Central memory CD8-positive, alpha-beta T cell (primary cell): Measurements from ENCODE around the gene CYP46A1.

Source experiments
- ATAC-seq: fragments of 150-1000 bp; cut with Tn5 transposase; replicated peaks from 2 replicates; pipeline ENCODE4 v1.10.0; 2022; ENCODE audit warnings: mild to moderate bottlenecking, moderate FRiP score, moderate number of reproducible peaks; ENCODE audit not compliant: poor library complexity, severe bottlenecking; ENCODE audit errors: extremely low read depth
- DNase-seq, 2 donors: peaks; one replicate each; pipeline ENCODE4 v3.0.0; 2021; ENCODE audit warnings: low spot score in 2 of 2
- H3K27ac Mint-ChIP-seq: one replicate; pipeline ENCODE4 v1.8.0; 2022; ENCODE audit warnings: low read depth, mild to moderate bottlenecking, moderate library complexity, mixed read lengths
- H3K27me3 Mint-ChIP-seq: one replicate; pipeline ENCODE4 v1.8.0; 2022; ENCODE audit warnings: mixed read lengths
- H3K36me3 Mint-ChIP-seq: one replicate; pipeline ENCODE4 v1.8.0; 2022; ENCODE audit warnings: mild to moderate bottlenecking, moderate library complexity, mixed read lengths; ENCODE audit not compliant: insufficient read depth
- H3K4me1 Mint-ChIP-seq: one replicate; pipeline ENCODE4 v1.8.0; 2022; ENCODE audit warnings: mixed read lengths
- H3K4me3 Mint-ChIP-seq: one replicate; pipeline ENCODE4 v1.8.0; 2022; ENCODE audit warnings: mild to moderate bottlenecking, moderate library complexity, mixed read lengths
- H3K9me3 Mint-ChIP-seq: one replicate; pipeline ENCODE4 v1.8.0; 2022; ENCODE audit warnings: mixed read lengths

The CYP46A1 gene

DNA sequence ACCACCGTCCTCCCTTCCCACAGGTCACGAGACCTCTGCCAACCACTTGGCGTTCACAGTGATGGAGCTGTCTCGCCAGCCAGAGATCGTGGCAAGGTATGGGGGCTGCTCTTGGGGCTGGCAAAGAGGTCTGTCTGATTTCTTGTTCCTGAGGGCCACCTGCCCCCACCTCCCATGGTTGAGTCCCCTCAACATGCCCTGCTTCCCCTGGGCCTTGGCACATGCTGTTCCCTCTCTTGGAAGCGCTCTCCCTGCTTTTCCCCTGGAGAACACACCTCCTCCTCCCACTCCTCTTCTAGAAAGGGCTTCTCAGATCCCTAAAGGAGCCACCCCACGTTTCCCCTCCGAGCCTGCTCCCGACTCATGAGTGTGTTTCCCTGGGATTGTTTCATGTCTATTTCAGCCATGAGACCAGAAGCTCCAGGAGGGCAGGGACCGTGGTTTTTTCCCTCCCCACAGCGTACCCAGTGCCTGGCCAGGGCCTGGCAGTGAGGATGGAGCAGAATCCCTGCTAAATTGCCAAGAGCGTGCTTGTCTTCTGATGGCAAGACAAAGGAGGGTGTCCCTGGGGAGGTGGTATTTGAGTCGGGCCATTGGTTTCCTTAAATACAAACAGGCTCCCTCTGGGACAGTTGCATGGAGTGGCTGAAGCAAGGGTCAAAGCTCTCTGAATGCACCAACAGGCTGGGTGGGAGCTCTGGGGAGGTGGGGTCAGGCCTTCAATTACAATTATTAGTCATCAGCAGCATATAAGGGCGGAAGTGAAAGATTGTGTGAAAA lies 34.1 kb downstream of the CYP46A1 start:
- no peaks in the 10 kb centered on the region for H3K27me3 Mint-ChIP-seq
- no peaks in the 10 kb centered on the region for H3K4me1 Mint-ChIP-seq
- no peak overlapping the region for H3K4me3 Mint-ChIP-seq
- no peaks in the 10 kb centered on the region for H3K9me3 Mint-ChIP-seq
- H3K27ac Mint-ChIP-seq = no peak overlapping the region
- H3K36me3 Mint-ChIP-seq = no peaks in the 10 kb centered on the region
- peak in 1 of 2 donors; percentile 3 for DNase-seq
- ATAC-seq = no peak

DNA sequence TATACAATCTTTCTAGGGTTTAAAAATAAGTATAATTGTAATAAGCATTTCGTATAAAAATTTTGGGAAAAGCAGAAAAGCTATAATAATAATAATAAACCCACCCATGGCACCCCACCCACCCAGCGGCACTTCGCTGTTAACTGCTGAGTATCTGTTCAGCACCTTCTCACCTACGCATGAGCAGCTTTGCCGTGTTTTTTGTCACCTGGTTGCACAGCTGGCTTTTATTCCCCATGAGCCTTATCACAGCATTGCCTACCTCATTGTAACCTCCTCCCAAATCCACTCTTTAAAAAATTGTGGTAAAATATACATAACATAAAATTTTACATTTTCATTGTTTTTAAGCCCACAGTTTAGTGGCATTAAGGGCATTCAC lies 34.7 kb downstream of the CYP46A1 start:
- Mint-ChIP-seq H3K27me3 (peaks cover 1% of the 10 kb centered on the region), H3K4me3 (no peak overlapping the region), H3K9me3 (no peaks in the 10 kb centered on the region), H3K36me3 (no peaks in the 10 kb centered on the region), H3K4me1 (no peaks in the 10 kb centered on the region), H3K27ac (no peak overlapping the region)
- DNase-seq = no peak
- ATAC-seq = no peak

GRCh38 chr14:99720941-99721791 lies 37.1 kb downstream of the CYP46A1 start:
- no peaks in the 10 kb centered on the region for H3K4me1 Mint-ChIP-seq
- H3K27ac Mint-ChIP-seq = no peak overlapping the region
- peaks cover 16% of the 10 kb centered on the region for H3K27me3 Mint-ChIP-seq
- H3K36me3 Mint-ChIP-seq = no peaks in the 10 kb centered on the region
- no peaks in the 10 kb centered on the region for H3K9me3 Mint-ChIP-seq
- no peak for DNase-seq
- no peak overlapping the region for H3K4me3 Mint-ChIP-seq
- ATAC-seq = no peak

DNA sequence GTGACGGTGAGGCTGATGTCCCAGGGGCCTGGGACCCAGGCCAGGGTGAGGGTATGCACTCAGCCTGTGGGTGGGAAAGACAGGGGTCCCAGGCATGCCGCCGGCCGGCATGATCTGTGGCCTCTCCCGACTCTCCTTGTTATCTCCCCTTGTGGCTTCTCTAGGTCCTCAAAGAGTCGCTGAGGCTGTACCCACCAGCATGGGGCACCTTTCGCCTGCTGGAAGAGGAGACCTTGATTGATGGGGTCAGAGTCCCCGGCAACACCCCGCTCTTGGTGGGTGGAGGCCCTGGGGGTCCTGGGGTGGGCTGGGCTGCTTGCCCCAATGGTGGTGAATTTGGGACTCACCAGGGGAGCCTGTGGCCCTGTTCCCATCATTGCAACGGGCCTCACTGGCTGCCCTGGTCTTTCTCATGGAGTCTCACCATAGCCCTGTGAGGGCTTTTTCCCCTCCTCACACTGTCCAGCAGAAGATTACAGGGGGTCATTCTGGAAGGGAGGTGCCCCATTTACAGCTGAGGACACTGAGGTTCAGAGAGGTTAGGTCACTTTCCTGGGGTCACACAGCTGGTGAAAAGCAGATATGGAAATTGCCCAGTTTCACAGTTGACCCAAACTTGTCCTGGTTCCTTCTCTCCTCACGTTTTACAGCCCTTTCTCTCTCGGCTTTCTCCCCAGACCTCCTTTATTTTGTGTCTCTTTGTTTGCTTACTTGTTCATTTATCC lies 37.9 kb downstream of the CYP46A1 start:
- H3K9me3 Mint-ChIP-seq = no peaks in the 10 kb centered on the region
- no peak for ATAC-seq

GRCh38 chr14:99722741-99723140 lies 38.6 kb downstream of the CYP46A1 start:
- peaks cover 31% of the 10 kb centered on the region for H3K27me3 Mint-ChIP-seq
- no peaks in the 10 kb centered on the region for H3K4me1 Mint-ChIP-seq
- no peak overlapping the region for H3K27ac Mint-ChIP-seq
- H3K36me3 Mint-ChIP-seq = no peaks in the 10 kb centered on the region
- ATAC-seq = no peak
- H3K9me3 Mint-ChIP-seq = no peaks in the 10 kb centered on the region
- peak in 1 of 2 donors; percentile 3 for DNase-seq
- H3K4me3 Mint-ChIP-seq = no peak overlapping the region

More for the DNA sequence above, 37.9 kb downstream of the CYP46A1 start:
- no peak overlapping the region for H3K4me3 Mint-ChIP-seq
- H3K36me3 Mint-ChIP-seq = no peaks in the 10 kb centered on the region
- H3K27me3 Mint-ChIP-seq = peaks cover 23% of the 10 kb centered on the region
- no peaks in the 10 kb centered on the region for H3K4me1 Mint-ChIP-seq
- no peak overlapping the region for H3K27ac Mint-ChIP-seq
- DNase-seq = peak in 1 of 2 donors; percentile 11

- Mint-ChIP-seq H3K36me3 (no peaks in the 10 kb centered on the region), H3K27ac (no peak overlapping the region), H3K4me1 (no peaks in the 10 kb centered on the region), H3K27me3 (peaks cover 47% of the 10 kb centered on the region), H3K4me3 (no peak overlapping the region), H3K9me3 (no peaks in the 10 kb centered on the region)
- ATAC-seq = no peak
- DNase-seq = peak in 1 of 2 donors; percentile 2
Measured at GRCh38 chr14:99724196-99724891, 40.2 kb downstream of the CYP46A1 start.

GRCh38 chr14:99724939-99725773 lies 41.1 kb downstream of the CYP46A1 start:
- ATAC-seq = no peak
- Mint-ChIP-seq H3K36me3 (no peaks in the 10 kb centered on the region), H3K27me3 (peaks cover 51% of the 10 kb centered on the region), H3K9me3 (no peaks in the 10 kb centered on the region), H3K4me3 (no peak overlapping the region), H3K27ac (no peak overlapping the region), H3K4me1 (no peaks in the 10 kb centered on the region)
- peak in 1 of 2 donors; percentile 8 for DNase-seq

GRCh38 chr14:99725774-99726537 lies 41.9 kb downstream of the CYP46A1 start:
- ATAC-seq = no peak
- no peak overlapping the region for H3K27ac Mint-ChIP-seq
- DNase-seq = no peak
- no peaks in the 10 kb centered on the region for H3K4me1 Mint-ChIP-seq
- peaks cover 56% of the 10 kb centered on the region for H3K27me3 Mint-ChIP-seq
- no peaks in the 10 kb centered on the region for H3K9me3 Mint-ChIP-seq
- H3K36me3 Mint-ChIP-seq = no peaks in the 10 kb centered on the region
- no peak overlapping the region for H3K4me3 Mint-ChIP-seq

- H3K4me3 Mint-ChIP-seq = no peak overlapping the region
- H3K27ac Mint-ChIP-seq = no peak overlapping the region
- peaks cover 58% of the 10 kb centered on the region for H3K27me3 Mint-ChIP-seq
- no peaks in the 10 kb centered on the region for H3K9me3 Mint-ChIP-seq
- H3K4me1 Mint-ChIP-seq = no peaks in the 10 kb centered on the region
- no peaks in the 10 kb centered on the region for H3K36me3 Mint-ChIP-seq
- DNase-seq (no peak), ATAC-seq (no peak)
Measured at GRCh38 chr14:99726538-99727095, 42.5 kb downstream of the CYP46A1 start.

GRCh38 chr14:99727096-99727870 lies 43.2 kb downstream of the CYP46A1 start:
- no peak for ATAC-seq
- DNase-seq = no peak
- Mint-ChIP-seq H3K9me3 (no peaks in the 10 kb centered on the region), H3K4me3 (no peak overlapping the region), H3K4me1 (no peaks in the 10 kb centered on the region), H3K27me3 (peaks cover 62% of the 10 kb centered on the region), H3K36me3 (no peaks in the 10 kb centered on the region), H3K27ac (no peak overlapping the region)
